Measurements from ENCODE around the gene RNF26. TPM values are rescaled to one million over a fixed set of nuclear protein-coding genes. Genes with fewer than 3 reads are reported as not detected.

Gene RNF26
- total and polyA plus RNA-seq, 2 of the 4 experiments (the other 2 are of a cell fraction), result 3.4 to 36.7 TPM

- H2BK5ac ChIP-seq (ENCODE audit: low read depth, low read length, poor library complexity, severe bottlenecking), result no peak overlapping the region
- no peak for ATAC-seq (ENCODE audit: low read depth)
- H3K79me1 ChIP-seq (ENCODE audit: low read depth in 1 of 2, low read length in 2 of 2), result no peaks in the 10 kb centered on the region
- no peak overlapping the region for H3K9ac ChIP-seq (ENCODE audit: low read depth, low read length)
- DNase-seq, result no peak
- peak overlapping the region; percentile 98 for H2AFZ ChIP-seq (replicated peaks; ENCODE audit: low read length, poor library complexity)
- no peak overlapping the region for H3K56ac ChIP-seq (ENCODE audit: extremely low read depth, insufficient read depth, low read length)
- peaks cover 19% of the 10 kb centered on the region for H3K27me3 ChIP-seq (ENCODE audit: control insufficient read depth, insufficient read depth, low read length)
- H4K5ac ChIP-seq (ENCODE audit: low read depth, low read length), result no peak overlapping the region
- ChIA-PET CTCF (interaction anchor here (0.8 to 3.2 kb wide), 11 partner anchors 9 to 348 kb away, joined by 3 to 23 read pairs (median 4); partner anchors contain the start of genes C1QTNF5 and NECTIN1), POLR2A (ENCODE audit: unreplicated experiment) (no interaction called here)
- no peaks in the 10 kb centered on the region for H3K9me3 ChIP-seq (ENCODE audit: control insufficient read depth, insufficient read depth, low read length)
- no peak overlapping the region for H4K8ac ChIP-seq (ENCODE audit: low read depth in 2 of 2, low read length in 2 of 2)
- H3K14ac ChIP-seq (replicated peaks; ENCODE audit: low read depth, low read length), result peak overlapping the region; percentile 54; the same call in 1 of the 2 replicates
- in situ Hi-C loops (cut with MboI; ENCODE audit: low sequenced_read_pairs) (no loop called here), intact Hi-C loops (cut with micrococcal nuclease) (loop anchor here (1.0 to 2.0 kb wide), 2 partner anchors 42 to 93 kb away; partner anchors contain the start of gene THY1), dilution Hi-C loops (cut with HindIII; ENCODE audit: low sequenced_read_pairs, unreplicated experiment) (no loop called here)
- H3K18ac ChIP-seq (ENCODE audit: low read depth, low read length), result no peak overlapping the region
- no peaks in the 10 kb centered on the region; the same call in 1 of the 2 replicates for H3K9me1 ChIP-seq (ENCODE audit: insufficient read depth, low read length)
- H2AK5ac ChIP-seq (ENCODE audit: low read depth, low read length), result peak overlapping the region; percentile 15; the same call in 1 of the 2 replicates
- peak overlapping the region; percentile 10 for H2AK9ac ChIP-seq (replicated peaks; ENCODE audit: low read depth, low read length, poor library complexity)
- peak overlapping the region; percentile 83 for H3K4me2 ChIP-seq (ENCODE audit: low read depth, low read length)
- no peak overlapping the region for H4K91ac ChIP-seq (ENCODE audit: insufficient read depth, low read depth, low read length)
- H2BK20ac ChIP-seq (ENCODE audit: low read depth, low read length), result no peak overlapping the region
- peak overlapping the region; percentile 11; the same call in 1 of the 3 replicates for H2BK15ac ChIP-seq (ENCODE audit: low read depth, low read length)
- no peak overlapping the region for H3K27ac ChIP-seq (ENCODE audit: insufficient read depth, low read length)
- H3K4me3 ChIP-seq (ENCODE audit: insufficient read depth, low read depth, low read length), result peak overlapping the region; percentile 50
- peaks cover 16% of the 10 kb centered on the region for H3K4me1 ChIP-seq (ENCODE audit: control insufficient read depth, insufficient read depth, low read length)
- no peak overlapping the region for H2BK120ac ChIP-seq (ENCODE audit: low read depth, low read length)
- no peaks in the 10 kb centered on the region for H4K20me1 ChIP-seq (ENCODE audit: insufficient read depth, low read length)
- no peak overlapping the region for H3K23ac ChIP-seq (ENCODE audit: low read depth, low read length)
- no peaks in the 10 kb centered on the region for H3K36me3 ChIP-seq (ENCODE audit: control insufficient read depth, insufficient read depth, low read length)
- WGBS, 2 experiments (ENCODE audit: extremely low coverage in 2 of 2, insufficient read length in 1 of 2), result no CpG with 5 or more reads among the region's 10 CpGs
- 0 out of 2 replicates have a peak overlapping the region, but pooled peaks have one; percentile 57 for H3K4ac ChIP-seq (ENCODE audit: low read depth, low read length)
- TF ChIP-seq MXI1 (IDR thresholded peaks at IDR 0.05; ENCODE audit: borderline replicate concordance, low read depth, low read length), result no peak
- no peak for TF ChIP-seq RFX5 (IDR thresholded peaks at IDR 0.05; ENCODE audit: low read depth, low read length)
- TF ChIP-seq POLR2A (IDR thresholded peaks at IDR 0.05; ENCODE audit: low read depth, low read length), result no peak
- BruUV-seq (replicated peaks), result no TSS peak
Observed at GRCh38 chr11:119380827-119381180, 46.5 kb downstream of the RNF26 start.

Measured in IMR-90 (cell line).